AG09319 (cell line): ENCODE results near the gene CPTP.
"Not testable (repeated sequence)": the region's sequence is repeated elsewhere in the genome, so short reads cannot be mapped to it uniquely, and the experiment has no call there.

Experiments used
- DNase-seq: peaks from one replicate; pipeline ENCODE4 v3.0.0-alpha.2; 2010; ENCODE audit warnings: low read depth; ENCODE audit errors: extremely low read depth
- CTCF ChIP-seq: IDR thresholded peaks from 2 replicates; pipeline ENCODE4 v1.5.1; 2011; ENCODE audit warnings: low read depth, mild to moderate bottlenecking, inconsistent platforms, low read length, moderate library complexity

The CPTP gene

GRCh38 chr1:1361233-1361981, 36.8 kb downstream of the CPTP start:
- no peak for DNase-seq
- TF ChIP-seq CTCF: no peak

- TF ChIP-seq CTCF: peak; percentile 47
- DNase-seq: peak; percentile 67
These were observed 37.4 kb downstream of the CPTP start for GRCh38 chr1:1361982-1362423.

GRCh38 chr1:1364266-1364665, 39.7 kb downstream of the CPTP start:
- TF ChIP-seq CTCF: no peak
- no peak for DNase-seq

- no peak for DNase-seq
- no peak for TF ChIP-seq CTCF
These were observed 41.5 kb downstream of the CPTP start for GRCh38 chr1:1365875-1366698.

GRCh38 chr1:1366699-1367066, 42.1 kb downstream of the CPTP start:
- TF ChIP-seq CTCF: no peak

GRCh38 chr1:1367315-1367714, 42.7 kb downstream of the CPTP start:
- no peak for DNase-seq
- TF ChIP-seq CTCF: no peak

More at GRCh38 chr1:1366699-1367066, 42.1 kb downstream of the CPTP start:
- no peak for DNase-seq

- not testable (repeated sequence) for DNase-seq
These were observed 45.5 kb downstream of the CPTP start for GRCh38 chr1:1370094-1370493.
